Activated CD8-positive, alpha-beta memory T cell treated with anti-CD3 and anti-CD28 coated beads, Interleukin-2, amount 10 ng/mL, durations not matched to agents 7 days and 5 days (primary cell): Measurements from ENCODE around the gene CMIP. TPM values are rescaled to one million over a fixed set of nuclear protein-coding genes. Genes with fewer than 3 reads are reported as not detected.

Source experiments
- ATAC-seq: fragments of 150-1000 bp; cut with Tn5 transposase; one replicate; pipeline ENCODE4 v1.10.0; 2021; ENCODE audit warnings: moderate library complexity
- CTCF ChIA-PET: fragments of 350-600 bp; sonication (Branson Sonifier 250); formaldehyde crosslinking; loops from one replicate; lab custom pipeline; 2021; ENCODE audit warnings: antibody characterized with exemption; lab: Charles Lee
- DNase-seq: peaks from one replicate; pipeline ENCODE4 v3.0.0-alpha.2; 2020
- H3K27ac Mint-ChIP-seq: one replicate; pipeline ENCODE4 v1.8.0; 2021; ENCODE audit warnings: mild to moderate bottlenecking, mixed read lengths
- H3K27me3 Mint-ChIP-seq: one replicate; pipeline ENCODE4 v1.8.0; 2021; ENCODE audit warnings: mixed read lengths
- H3K36me3 Mint-ChIP-seq: one replicate; pipeline ENCODE4 v1.8.0; 2021; ENCODE audit warnings: mild to moderate bottlenecking, mixed read lengths
- H3K4me1 Mint-ChIP-seq: one replicate; pipeline ENCODE4 v1.8.0; 2021; ENCODE audit warnings: mixed read lengths
- H3K4me3 Mint-ChIP-seq: one replicate; pipeline ENCODE4 v1.8.0; 2021; ENCODE audit warnings: mild to moderate bottlenecking, moderate library complexity, mixed read lengths
- H3K9me3 Mint-ChIP-seq: one replicate; pipeline ENCODE4 v1.8.0; 2022; ENCODE audit warnings: low read depth, mixed read lengths
- total RNA-seq, 2 experiments: library from RNA; stranded (reverse); gene quantifications; one replicate each; pipeline ENCODE4 v1.2.3, GENCODE V29; 2021

Gene CMIP
- total RNA-seq, 2 experiments from 2014 or later = 77.4 to 98.8 TPM

GRCh38 chr16:81473066-81473488 is 28.5 kb downstream of the CMIP start:
- Mint-ChIP-seq H3K36me3 (peaks cover 34% of the 10 kb centered on the region), H3K4me3 (no peak overlapping the region), H3K27ac (no peak overlapping the region), H3K27me3 (no peaks in the 10 kb centered on the region), H3K9me3 (no peaks in the 10 kb centered on the region), H3K4me1 (peaks cover 89% of the 10 kb centered on the region)
- DNase-seq (no peak), ATAC-seq (no peak)
- CTCF ChIA-PET = interaction anchor here (1.0 kb wide), 1 partner anchor 12 kb away, joined by 3 read pairs; no protein-coding TSS in a partner anchor

DNA sequence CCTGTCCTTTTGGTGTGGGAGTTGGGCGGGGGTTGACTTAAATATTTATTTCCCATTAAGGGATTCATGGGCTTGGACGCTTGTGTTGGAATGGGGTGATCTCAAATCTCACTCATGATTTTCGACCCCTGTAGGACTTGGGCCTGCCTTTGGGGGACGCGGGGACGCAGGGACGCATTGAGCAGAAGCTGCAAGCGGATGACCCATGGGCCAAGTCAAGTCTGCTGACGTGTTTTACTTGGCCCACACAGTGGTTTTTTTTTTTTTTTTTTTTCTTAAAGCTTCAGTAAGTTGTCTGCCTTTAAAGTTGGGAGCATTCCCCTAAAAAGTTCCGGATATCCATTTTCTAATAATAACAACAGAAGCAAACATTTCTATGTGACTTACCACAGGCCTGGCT is 28.9 kb downstream of the CMIP start:
- Mint-ChIP-seq H3K27ac (no peak overlapping the region), H3K4me1 (peaks cover 89% of the 10 kb centered on the region), H3K9me3 (no peaks in the 10 kb centered on the region), H3K4me3 (no peak overlapping the region), H3K27me3 (no peaks in the 10 kb centered on the region), H3K36me3 (peaks cover 34% of the 10 kb centered on the region)
- no peak for ATAC-seq
- CTCF ChIA-PET = interaction anchor here (1.0 kb wide), 1 partner anchor 12 kb away, joined by 3 read pairs; no protein-coding TSS in a partner anchor
- no peak for DNase-seq

DNA sequence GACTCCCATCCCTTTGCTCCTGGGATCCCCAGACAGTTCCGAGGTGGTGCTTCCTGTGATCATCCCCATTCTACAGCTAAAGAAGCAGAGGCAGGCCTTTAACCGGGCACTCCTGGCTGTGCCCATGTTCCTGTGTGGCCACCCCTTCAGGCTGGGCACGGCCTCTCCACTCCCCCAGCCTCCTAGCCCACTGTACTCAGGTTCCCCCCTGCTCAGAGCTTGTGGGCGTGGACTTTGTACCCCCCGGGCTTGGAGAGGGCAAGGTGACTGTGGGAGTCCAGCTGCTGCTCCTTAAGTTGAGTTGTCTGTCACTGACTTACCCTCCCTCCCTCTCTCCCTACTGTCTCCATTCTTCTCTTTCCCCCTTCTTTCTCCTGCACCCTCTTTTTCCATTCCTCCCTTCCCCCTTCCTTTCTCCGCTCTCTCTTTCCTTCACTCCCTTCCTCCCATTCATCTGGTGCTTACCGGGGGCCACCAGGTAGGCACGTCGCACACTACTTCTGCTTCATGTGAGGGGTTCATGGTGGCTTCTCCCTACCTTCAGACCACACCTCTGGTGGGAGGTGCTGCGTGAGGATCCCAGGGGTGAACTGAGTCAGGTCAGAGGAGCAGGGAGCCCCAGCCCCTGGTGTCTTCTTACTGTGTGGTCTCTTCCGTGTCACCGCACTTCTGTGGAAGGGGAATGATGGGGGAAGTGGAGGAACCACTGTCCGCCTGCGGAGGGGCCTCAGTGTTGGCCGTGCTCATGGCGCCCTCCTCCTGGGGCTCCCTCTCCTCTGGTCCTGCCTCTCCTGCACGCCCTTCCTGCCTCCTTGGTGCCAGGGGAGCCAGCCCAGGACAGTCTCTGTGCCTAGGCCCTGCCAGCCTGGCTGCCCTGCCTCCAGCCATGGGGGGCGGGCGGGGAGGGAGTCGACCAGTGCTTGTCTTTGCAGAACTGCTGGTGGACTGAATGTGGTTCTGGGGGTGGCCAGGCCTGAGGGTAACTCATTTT is 29.7 kb downstream of the CMIP start:
- no peak overlapping the region for H3K4me3 Mint-ChIP-seq
- DNase-seq = no peak
- no peak for ATAC-seq
- H3K36me3 Mint-ChIP-seq = peaks cover 35% of the 10 kb centered on the region
- no peaks in the 10 kb centered on the region for H3K27me3 Mint-ChIP-seq
- CTCF ChIA-PET = interaction anchor here (1.0 kb wide), 1 partner anchor 11 kb away, joined by 3 read pairs; no protein-coding TSS in a partner anchor
- peaks cover 89% of the 10 kb centered on the region for H3K4me1 Mint-ChIP-seq
- H3K9me3 Mint-ChIP-seq = no peaks in the 10 kb centered on the region
- H3K27ac Mint-ChIP-seq = no peak overlapping the region

DNA sequence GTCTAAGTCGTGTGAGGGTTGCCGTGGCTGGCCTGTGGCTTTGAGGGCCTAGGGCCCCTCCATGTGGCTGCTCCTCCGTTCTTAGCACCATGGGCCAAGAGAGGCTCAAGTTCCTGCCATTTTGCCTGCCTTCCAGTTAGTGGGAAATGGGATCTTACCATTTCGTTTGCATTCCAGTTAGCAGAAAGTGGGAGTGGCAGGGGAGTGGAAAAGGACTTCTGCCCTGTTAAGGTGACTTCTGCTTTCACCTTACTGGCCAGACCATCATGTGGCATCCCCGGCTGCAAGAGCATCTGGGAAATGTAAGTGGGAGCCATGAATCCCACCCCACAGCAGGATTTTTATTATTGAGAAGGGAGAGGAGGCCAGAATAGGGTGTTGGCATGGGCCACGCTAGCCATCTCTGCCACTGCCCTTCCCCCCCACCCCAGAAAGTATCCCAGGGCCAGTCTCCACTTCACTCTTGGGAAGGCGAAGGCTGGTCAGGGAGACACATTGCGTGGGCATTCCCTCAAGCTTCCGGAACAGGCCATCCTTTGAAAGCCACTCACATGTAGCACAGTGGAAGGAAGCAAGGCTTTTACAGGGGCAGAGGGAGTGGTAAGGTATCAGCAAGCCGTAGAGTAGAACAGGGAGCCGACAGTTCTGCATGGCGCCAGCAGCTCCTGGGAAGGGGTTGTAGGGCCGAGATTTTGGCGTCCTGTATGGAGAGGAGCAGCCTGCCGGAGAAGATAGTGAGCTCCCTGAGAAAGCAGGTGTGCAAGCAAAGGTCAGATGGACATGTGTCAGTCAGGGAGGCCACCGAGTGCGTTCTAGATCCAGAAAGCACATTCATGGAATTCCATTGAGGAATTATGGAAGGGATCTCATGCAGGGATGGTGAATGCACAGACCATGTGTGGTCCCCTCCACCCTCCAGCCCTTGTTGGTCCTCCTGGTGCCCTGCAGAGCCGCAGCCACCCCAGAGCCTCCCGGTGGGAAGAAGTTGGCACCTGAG is 33.4 kb downstream of the CMIP start:
- Mint-ChIP-seq H3K9me3 (no peaks in the 10 kb centered on the region), H3K4me3 (no peak overlapping the region), H3K4me1 (peaks cover 90% of the 10 kb centered on the region), H3K36me3 (peaks cover 28% of the 10 kb centered on the region), H3K27ac (no peak overlapping the region), H3K27me3 (no peaks in the 10 kb centered on the region)
- DNase-seq (no peak), ATAC-seq (no peak)
- CTCF ChIA-PET = interaction anchor here (0.8 to 1.4 kb wide), 5 partner anchors 8 to 48 kb away, joined by 3 to 5 read pairs (median 3); no protein-coding TSS in a partner anchor

DNA sequence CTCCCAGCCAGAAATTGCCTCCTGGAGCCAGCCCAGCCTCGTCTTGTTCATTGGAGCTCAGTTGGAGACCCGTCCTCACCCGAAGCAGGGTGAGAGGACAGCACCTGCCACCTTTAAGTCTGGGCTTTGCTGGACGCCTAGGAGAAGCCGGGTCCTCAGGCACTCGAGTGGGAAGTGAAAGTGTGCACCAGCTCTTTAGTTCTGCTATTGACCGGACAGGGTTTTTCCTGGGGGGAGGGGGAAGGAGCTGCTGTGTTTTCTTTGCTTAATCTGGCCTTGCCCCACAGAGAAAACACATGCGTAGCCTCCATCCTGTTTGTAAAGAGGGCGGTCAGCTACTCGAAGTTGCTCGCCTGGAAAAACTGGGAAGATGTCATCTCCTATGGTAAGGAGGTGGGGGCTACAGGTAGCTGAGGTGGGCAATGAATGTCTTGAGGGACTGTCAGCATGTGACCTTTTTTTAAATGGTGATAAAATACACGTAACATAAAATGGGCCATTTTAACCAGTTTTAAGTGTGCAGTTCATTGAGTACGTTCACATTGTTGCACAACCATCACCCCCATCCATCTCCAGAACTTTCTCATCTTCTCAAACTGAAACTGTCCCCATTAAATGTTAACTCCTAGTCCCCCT is 34.4 kb downstream of the CMIP start:
- H3K4me3 Mint-ChIP-seq = peak overlapping the region; percentile 1
- no peaks in the 10 kb centered on the region for H3K27me3 Mint-ChIP-seq
- H3K36me3 Mint-ChIP-seq = peaks cover 28% of the 10 kb centered on the region
- H3K4me1 Mint-ChIP-seq = peaks cover 93% of the 10 kb centered on the region
- CTCF ChIA-PET = interaction anchor here (0.8 to 1.4 kb wide), 2 partner anchors 9 to 43 kb away, joined by 3 to 5 read pairs; no protein-coding TSS in a partner anchor
- DNase-seq (no peak), ATAC-seq (peak; percentile 18)
- peak overlapping the region; percentile 20 for H3K27ac Mint-ChIP-seq
- no peaks in the 10 kb centered on the region for H3K9me3 Mint-ChIP-seq

DNA sequence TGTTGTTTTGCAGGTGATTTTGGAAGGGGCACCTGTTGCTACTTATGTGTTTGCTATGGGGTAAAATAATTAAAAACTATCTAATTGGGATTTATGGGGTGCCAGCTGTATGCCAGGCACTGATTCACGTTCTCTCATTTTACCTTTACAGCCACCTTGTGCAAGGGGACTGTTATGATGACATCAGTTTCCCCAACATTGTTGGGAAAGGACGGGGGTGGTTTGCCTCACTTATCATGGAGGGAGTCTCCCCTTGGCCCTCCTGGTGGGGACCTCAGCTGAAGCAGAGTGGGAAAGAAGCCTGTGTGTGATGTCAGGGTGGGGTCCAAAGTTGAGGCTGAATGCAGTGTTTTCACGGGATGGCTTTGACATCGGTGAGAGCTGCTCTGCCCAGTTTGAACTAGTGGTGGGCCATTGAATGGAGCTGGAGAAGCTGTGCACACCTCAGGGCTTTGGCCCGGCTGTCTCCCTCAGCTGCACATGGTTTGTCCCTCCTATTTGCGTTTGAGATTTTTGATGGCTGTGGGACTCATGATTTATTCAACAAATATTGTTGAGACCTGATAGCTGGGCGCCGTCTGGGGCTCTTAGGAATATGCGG is 36.1 kb downstream of the CMIP start:
- Mint-ChIP-seq H3K36me3 (peaks cover 21% of the 10 kb centered on the region), H3K9me3 (no peaks in the 10 kb centered on the region), H3K4me1 (peaks cover 81% of the 10 kb centered on the region), H3K27me3 (no peaks in the 10 kb centered on the region), H3K4me3 (no peak overlapping the region), H3K27ac (peak overlapping the region; percentile 58)
- DNase-seq = no peak
- CTCF ChIA-PET = interaction anchor here (0.7 to 1.6 kb wide), 4 partner anchors 11 to 77 kb away, joined by 3 to 6 read pairs (median 4); no protein-coding TSS in a partner anchor
- ATAC-seq = no peak

DNA sequence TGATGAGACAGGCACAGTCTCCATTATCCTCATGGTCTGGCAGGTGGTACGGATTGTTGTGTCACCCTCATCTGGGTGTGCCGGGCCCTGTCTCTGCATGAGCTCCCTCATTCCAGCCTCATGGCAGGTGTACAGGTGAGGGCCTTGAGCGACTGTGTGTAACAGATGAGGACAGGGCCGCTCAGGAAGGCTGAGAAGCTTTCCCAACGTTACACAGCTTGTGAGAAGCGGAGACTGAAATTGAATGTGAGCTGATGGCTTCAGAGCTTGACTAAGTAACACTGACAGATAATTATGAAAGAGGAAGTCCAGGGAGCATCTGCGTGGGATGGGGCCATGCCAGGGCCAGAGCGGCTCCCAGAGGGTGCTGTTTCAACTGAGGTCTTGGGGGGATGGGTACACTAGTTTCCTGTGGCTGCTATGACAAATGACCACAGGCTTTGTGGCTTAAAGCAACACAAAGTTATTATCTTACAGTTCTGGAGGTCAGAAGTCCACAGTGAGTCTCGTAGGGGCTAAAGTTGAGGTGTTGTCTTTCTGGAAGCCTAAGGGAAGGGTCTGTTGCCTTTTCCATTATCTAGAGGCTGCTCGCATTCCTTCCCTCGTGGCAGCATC is 36.7 kb downstream of the CMIP start:
- no peak overlapping the region for H3K4me3 Mint-ChIP-seq
- H3K4me1 Mint-ChIP-seq = peaks cover 81% of the 10 kb centered on the region
- no peaks in the 10 kb centered on the region for H3K27me3 Mint-ChIP-seq
- DNase-seq (peak; percentile 66), ATAC-seq (peak; percentile 54)
- CTCF ChIA-PET = interaction anchor here (0.7 to 1.6 kb wide), 3 partner anchors 11 to 77 kb away, joined by 3 to 6 read pairs (median 3); no protein-coding TSS in a partner anchor
- H3K9me3 Mint-ChIP-seq = no peaks in the 10 kb centered on the region
- peaks cover 17% of the 10 kb centered on the region for H3K36me3 Mint-ChIP-seq
- peak overlapping the region; percentile 58 for H3K27ac Mint-ChIP-seq

- ATAC-seq = no peak
- no peak for DNase-seq
- Mint-ChIP-seq H3K36me3 (peaks cover 7% of the 10 kb centered on the region), H3K27ac (no peak overlapping the region), H3K9me3 (no peaks in the 10 kb centered on the region), H3K4me1 (peaks cover 78% of the 10 kb centered on the region), H3K4me3 (no peak overlapping the region), H3K27me3 (no peaks in the 10 kb centered on the region)
- CTCF ChIA-PET = interaction anchor here (0.7 to 1.6 kb wide), 4 partner anchors 12 to 80 kb away, joined by 4 to 6 read pairs (median 4); no protein-coding TSS in a partner anchor
Measured at GRCh38 chr16:81482329-81483063, 37.9 kb downstream of the CMIP start.

GRCh38 chr16:81483064-81483969 is 38.7 kb downstream of the CMIP start:
- ATAC-seq (no peak), DNase-seq (no peak)
- Mint-ChIP-seq H3K9me3 (no peaks in the 10 kb centered on the region), H3K4me3 (no peak overlapping the region), H3K27ac (no peak overlapping the region), H3K4me1 (peaks cover 78% of the 10 kb centered on the region), H3K27me3 (no peaks in the 10 kb centered on the region), H3K36me3 (peaks cover 7% of the 10 kb centered on the region)
- CTCF ChIA-PET = interaction anchor here (1.0 kb wide), 1 partner anchor 13 kb away, joined by 3 read pairs; no protein-coding TSS in a partner anchor

DNA sequence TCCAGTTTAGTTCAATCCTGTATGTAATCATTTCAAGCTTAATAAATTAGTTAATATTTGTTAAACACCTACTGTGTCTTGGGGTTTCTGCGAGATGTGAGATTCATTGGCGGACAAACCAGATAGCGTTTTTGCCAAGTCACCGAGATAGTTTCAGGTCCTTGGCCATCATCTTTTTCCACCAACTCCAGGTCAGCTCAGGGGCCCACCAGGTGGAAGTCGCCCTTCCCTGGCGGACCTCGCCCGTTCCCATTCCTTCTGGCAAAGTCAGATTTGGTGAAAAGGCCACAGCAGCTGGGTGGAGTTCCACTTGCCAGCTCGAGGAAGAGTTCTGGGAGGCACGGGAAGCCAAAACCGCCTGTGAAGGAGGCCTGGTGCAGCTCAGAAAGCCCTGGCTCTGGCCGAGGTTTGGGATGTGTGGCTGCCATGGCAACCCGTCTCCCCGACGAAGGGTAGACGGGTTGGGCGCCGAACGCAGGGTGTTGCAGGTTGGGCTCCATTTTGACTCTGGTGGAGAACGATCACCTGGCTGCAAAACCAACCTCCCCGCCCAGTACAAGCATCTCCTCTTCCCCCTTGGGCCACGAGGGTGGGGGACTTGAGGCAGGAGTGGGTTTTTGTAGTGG is 39.5 kb downstream of the CMIP start:
- Mint-ChIP-seq H3K36me3 (peaks cover 7% of the 10 kb centered on the region), H3K27me3 (no peaks in the 10 kb centered on the region), H3K4me3 (no peak overlapping the region), H3K27ac (no peak overlapping the region), H3K4me1 (peaks cover 78% of the 10 kb centered on the region), H3K9me3 (no peaks in the 10 kb centered on the region)
- CTCF ChIA-PET = interaction anchor here (1.0 kb wide), 1 partner anchor 14 kb away, joined by 3 read pairs; no protein-coding TSS in a partner anchor
- DNase-seq (no peak), ATAC-seq (no peak)
